Liver (tissue), 9 donors: Measurements from ENCODE around the gene CD164. TPM values are rescaled to one million over a fixed set of nuclear protein-coding genes. Genes with fewer than 3 reads are reported as not detected.

Experiments used
- DNase-seq: peaks from one replicate; pipeline ENCODE4 v3.0.0-alpha.2; 2017; ENCODE audit warnings: low spot score
- H3K27ac ChIP-seq, 2 donors: one replicate each; pipeline ENCODE4 v1.7.0; 2013; ENCODE audit warnings: inconsistent platforms in 2 of 2, low read length in 2 of 2, control low read depth in 1 of 2, low read depth in 1 of 2, mild to moderate bottlenecking in 1 of 2
- H3K27me3 ChIP-seq, 4 donors: one replicate each; pipeline versions ENCODE4 v1.6.1 to v1.7.0; 2013; ENCODE audit warnings: low read length in 3 of 4, inconsistent platforms in 1 of 4, mild to moderate bottlenecking in 1 of 4, moderate library complexity in 1 of 4; ENCODE audit not compliant: control insufficient read depth in 4 of 4, insufficient read depth in 4 of 4
- H3K36me3 ChIP-seq, 4 donors: one replicate each; pipeline versions ENCODE4 v1.6.1 to v1.7.0; 2013; ENCODE audit warnings: low read length in 3 of 4, mild to moderate bottlenecking in 3 of 4, low read depth in 1 of 4, moderate library complexity in 1 of 4; ENCODE audit not compliant: control insufficient read depth in 4 of 4, insufficient read depth in 3 of 4
- H3K4me1 ChIP-seq, 4 donors: one replicate each; pipeline versions ENCODE4 v1.6.1 to v1.7.0; 2013; ENCODE audit warnings: low read length in 3 of 4, mild to moderate bottlenecking in 3 of 4, moderate library complexity in 1 of 4; ENCODE audit not compliant: control insufficient read depth in 4 of 4, insufficient read depth in 4 of 4
- H3K4me3 ChIP-seq, 3 donors: one replicate each; pipeline versions ENCODE4 v1.6.1 to v1.7.0; 2013; ENCODE audit warnings: low read length in 3 of 3, control low read depth in 1 of 3, low read depth in 1 of 3, mild to moderate bottlenecking in 1 of 3
- H3K9ac ChIP-seq, 2 donors: one replicate each; pipeline ENCODE4 v1.7.0; 2013; ENCODE audit warnings: low read length in 2 of 2, mild to moderate bottlenecking in 2 of 2, moderate library complexity in 2 of 2, control low read depth in 1 of 2, low read depth in 1 of 2
- H3K9me3 ChIP-seq, 4 donors: one replicate each; pipeline versions ENCODE4 v1.6.1 to v1.7.0; 2013; ENCODE audit warnings: low read length in 3 of 4; ENCODE audit not compliant: control insufficient read depth in 4 of 4
- EGR1 ChIP-seq, 2 donors: IDR thresholded peaks; 2 replicates each; pipeline ENCODE4 v1.6.1; 2016 to 2018; ENCODE audit warnings: antibody characterized with exemption in 2 of 2, low read depth in 2 of 2
- FOXA1 ChIP-seq: IDR thresholded peaks from 2 replicates; pipeline ENCODE4 v1.6.1; 2016; ENCODE audit warnings: antibody characterized with exemption
- FOXA2 ChIP-seq: IDR thresholded peaks from 2 replicates; pipeline ENCODE4 v1.6.1; 2016; ENCODE audit warnings: antibody characterized with exemption
- GABPA ChIP-seq, 2 donors: IDR thresholded peaks in 1 of 2; conservative IDR thresholded peaks in 1 of 2; 2 replicates each; pipeline ENCODE4 v1.6.1; 2016; ENCODE audit warnings: antibody characterized with exemption in 2 of 2, mild to moderate bottlenecking in 1 of 2, moderate library complexity in 1 of 2
- HNF4A ChIP-seq, 2 donors: conservative IDR thresholded peaks; 2 replicates each; pipeline ENCODE4 v1.6.1; 2016; ENCODE audit warnings: antibody characterized with exemption in 2 of 2, mild to moderate bottlenecking in 2 of 2
- HNF4G ChIP-seq: IDR thresholded peaks from 2 replicates; pipeline ENCODE4 v1.6.1; 2016; ENCODE audit warnings: antibody characterized with exemption
- JUND ChIP-seq, 2 donors: IDR thresholded peaks; 2 replicates each; pipeline ENCODE4 v1.6.1; 2016; ENCODE audit warnings: antibody characterized with exemption in 2 of 2
- NR2F2 ChIP-seq: IDR thresholded peaks from 2 replicates; pipeline ENCODE4 v1.6.1; 2016; ENCODE audit warnings: antibody characterized with exemption
- RAD21 ChIP-seq, 2 donors: IDR thresholded peaks; 2 replicates each; pipeline ENCODE4 v1.6.1; 2016; ENCODE audit warnings: antibody characterized with exemption in 2 of 2, mild to moderate bottlenecking in 2 of 2
- RXRA ChIP-seq, 2 donors: IDR thresholded peaks; 2 replicates each; pipeline ENCODE4 v1.6.1; 2017 to 2018; ENCODE audit warnings: antibody characterized with exemption in 2 of 2, mild to moderate bottlenecking in 1 of 2
- SP1 ChIP-seq: IDR thresholded peaks from 2 replicates; pipeline ENCODE4 v1.6.1; 2018; ENCODE audit warnings: antibody characterized with exemption, mild to moderate bottlenecking
- TAF1 ChIP-seq: conservative IDR thresholded peaks from 2 replicates; pipeline ENCODE4 v1.6.1; 2016; ENCODE audit warnings: antibody characterized with exemption, mild to moderate bottlenecking
- YY1 ChIP-seq: IDR thresholded peaks from 2 replicates; pipeline ENCODE4 v1.6.1; 2016; ENCODE audit warnings: antibody characterized with exemption, mild to moderate bottlenecking
- WGBS: extraction: QIAGEN DNeasy Blood & Tissue Kit; methylation state at CpG from one replicate; pipeline ENCODE4 v1.1.7; 2013; 5-methylcytosine and 5-hydroxymethylcytosine counted together
- polyA plus RNA-seq, 2 donors: library from polyadenylated mRNA; stranded (reverse) in 1 of 2; unstranded in 1 of 2; fragments of 200-250 nt in 1 of 2; fragments of >200 nt in 1 of 2; fragmentation: Nextera tagmentation in 1 of 2; extraction: Ambion mirVana in 1 of 2; gene quantifications; one replicate each; pipeline versions ENCODE4 v1.2.1 to v1.2.3, GENCODE V29; 2013 to 2015
- total RNA-seq, 2 donors: library from RNA; depleted of rRNA; stranded (reverse); fragments of >200 nt; gene quantifications; one replicate each; pipeline ENCODE4 v1.2.3, GENCODE V29; 2014
- TF ChIP-seq, protein P1 (sequence below): fragments of 150-350 bp; IDR thresholded peaks from 2 replicates; pipeline ENCODE4 v1.5.1; 2017; ENCODE audit warnings: improper control_type of control experiment, low read depth, low read length; ENCODE audit not compliant: missing input control
- TF ChIP-seq, protein P2 (sequence below): IDR thresholded peaks from 2 replicates; pipeline ENCODE4 v1.6.1; 2016; ENCODE audit warnings: antibody characterized with exemption
- TF ChIP-seq, protein P3 (sequence below): IDR thresholded peaks from 2 replicates; pipeline ENCODE4 v1.6.1; 2016; ENCODE audit warnings: antibody characterized with exemption
- TF ChIP-seq, protein P4 (sequence below): IDR thresholded peaks from 2 replicates; pipeline ENCODE4 v1.6.1; 2016; ENCODE audit warnings: antibody characterized with exemption, mild to moderate bottlenecking
- TF ChIP-seq, protein P5 (sequence below): IDR thresholded peaks from 2 replicates; pipeline ENCODE4 v1.6.1; 2016; ENCODE audit warnings: antibody characterized with exemption
- donor health status: healthy.
- donor health status: healthy.
- donor health status: healthy.
- donor health status: healthy.
- donor health status: healthy.

Gene CD164
- total and polyA plus RNA-seq, 4 donors = 84.5 to 218 (median 132) TPM

DNA sequence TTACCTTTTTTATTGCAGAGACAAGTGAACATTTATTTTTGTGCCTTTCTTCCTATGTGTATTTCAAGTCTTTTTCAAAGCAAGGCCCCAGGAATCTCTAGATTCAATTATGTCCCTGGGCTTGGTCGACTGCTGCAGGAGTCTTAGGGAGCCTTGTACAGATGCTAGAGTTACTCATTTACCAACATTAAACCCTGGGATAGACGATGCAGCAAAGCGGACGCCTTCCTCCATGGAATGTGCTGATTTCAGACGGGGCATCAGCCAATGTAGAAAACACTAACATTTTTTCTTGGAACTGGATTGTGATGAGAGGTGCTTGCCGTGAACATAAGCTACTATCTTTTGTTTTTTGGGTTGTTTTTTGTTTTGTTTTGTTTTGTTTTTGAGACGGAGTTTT, 55.9 kb downstream of the CD164 start:
- no peak overlapping the region for H3K27ac ChIP-seq
- TF ChIP-seq GABPA (IDR thresholded peaks at IDR 0.05 in 1 of 2, conservative IDR thresholded peaks at IDR 0.05 in 1 of 2) (no peak), YY1 (no peak), FOXA2 (no peak), EGR1 (IDR thresholded peaks at IDR 0.05; ENCODE audit: low read depth in 2 of 2) (no peak), RXRA (IDR thresholded peaks at IDR 0.05) (no peak), HNF4G (no peak), SP1 (no peak), FOXA1 (no peak), HNF4A (conservative IDR thresholded peaks at IDR 0.05) (no peak), TAF1 (no peak), JUND (IDR thresholded peaks at IDR 0.05) (no peak), RAD21 (IDR thresholded peaks at IDR 0.05) (no peak), NR2F2 (no peak)
- TF ChIP-seq, protein P1, sequence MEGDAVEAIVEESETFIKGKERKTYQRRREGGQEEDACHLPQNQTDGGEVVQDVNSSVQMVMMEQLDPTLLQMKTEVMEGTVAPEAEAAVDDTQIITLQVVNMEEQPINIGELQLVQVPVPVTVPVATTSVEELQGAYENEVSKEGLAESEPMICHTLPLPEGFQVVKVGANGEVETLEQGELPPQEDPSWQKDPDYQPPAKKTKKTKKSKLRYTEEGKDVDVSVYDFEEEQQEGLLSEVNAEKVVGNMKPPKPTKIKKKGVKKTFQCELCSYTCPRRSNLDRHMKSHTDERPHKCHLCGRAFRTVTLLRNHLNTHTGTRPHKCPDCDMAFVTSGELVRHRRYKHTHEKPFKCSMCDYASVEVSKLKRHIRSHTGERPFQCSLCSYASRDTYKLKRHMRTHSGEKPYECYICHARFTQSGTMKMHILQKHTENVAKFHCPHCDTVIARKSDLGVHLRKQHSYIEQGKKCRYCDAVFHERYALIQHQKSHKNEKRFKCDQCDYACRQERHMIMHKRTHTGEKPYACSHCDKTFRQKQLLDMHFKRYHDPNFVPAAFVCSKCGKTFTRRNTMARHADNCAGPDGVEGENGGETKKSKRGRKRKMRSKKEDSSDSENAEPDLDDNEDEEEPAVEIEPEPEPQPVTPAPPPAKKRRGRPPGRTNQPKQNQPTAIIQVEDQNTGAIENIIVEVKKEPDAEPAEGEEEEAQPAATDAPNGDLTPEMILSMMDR = no peak
- TF ChIP-seq, protein P2, sequence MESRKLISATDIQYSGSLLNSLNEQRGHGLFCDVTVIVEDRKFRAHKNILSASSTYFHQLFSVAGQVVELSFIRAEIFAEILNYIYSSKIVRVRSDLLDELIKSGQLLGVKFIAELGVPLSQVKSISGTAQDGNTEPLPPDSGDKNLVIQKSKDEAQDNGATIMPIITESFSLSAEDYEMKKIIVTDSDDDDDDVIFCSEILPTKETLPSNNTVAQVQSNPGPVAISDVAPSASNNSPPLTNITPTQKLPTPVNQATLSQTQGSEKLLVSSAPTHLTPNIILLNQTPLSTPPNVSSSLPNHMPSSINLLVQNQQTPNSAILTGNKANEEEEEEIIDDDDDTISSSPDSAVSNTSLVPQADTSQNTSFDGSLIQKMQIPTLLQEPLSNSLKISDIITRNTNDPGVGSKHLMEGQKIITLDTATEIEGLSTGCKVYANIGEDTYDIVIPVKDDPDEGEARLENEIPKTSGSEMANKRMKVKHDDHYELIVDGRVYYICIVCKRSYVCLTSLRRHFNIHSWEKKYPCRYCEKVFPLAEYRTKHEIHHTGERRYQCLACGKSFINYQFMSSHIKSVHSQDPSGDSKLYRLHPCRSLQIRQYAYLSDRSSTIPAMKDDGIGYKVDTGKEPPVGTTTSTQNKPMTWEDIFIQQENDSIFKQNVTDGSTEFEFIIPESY = no peak
- TF ChIP-seq, protein P3, sequence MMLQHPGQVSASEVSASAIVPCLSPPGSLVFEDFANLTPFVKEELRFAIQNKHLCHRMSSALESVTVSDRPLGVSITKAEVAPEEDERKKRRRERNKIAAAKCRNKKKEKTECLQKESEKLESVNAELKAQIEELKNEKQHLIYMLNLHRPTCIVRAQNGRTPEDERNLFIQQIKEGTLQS = no peak
- TF ChIP-seq, protein P4, sequence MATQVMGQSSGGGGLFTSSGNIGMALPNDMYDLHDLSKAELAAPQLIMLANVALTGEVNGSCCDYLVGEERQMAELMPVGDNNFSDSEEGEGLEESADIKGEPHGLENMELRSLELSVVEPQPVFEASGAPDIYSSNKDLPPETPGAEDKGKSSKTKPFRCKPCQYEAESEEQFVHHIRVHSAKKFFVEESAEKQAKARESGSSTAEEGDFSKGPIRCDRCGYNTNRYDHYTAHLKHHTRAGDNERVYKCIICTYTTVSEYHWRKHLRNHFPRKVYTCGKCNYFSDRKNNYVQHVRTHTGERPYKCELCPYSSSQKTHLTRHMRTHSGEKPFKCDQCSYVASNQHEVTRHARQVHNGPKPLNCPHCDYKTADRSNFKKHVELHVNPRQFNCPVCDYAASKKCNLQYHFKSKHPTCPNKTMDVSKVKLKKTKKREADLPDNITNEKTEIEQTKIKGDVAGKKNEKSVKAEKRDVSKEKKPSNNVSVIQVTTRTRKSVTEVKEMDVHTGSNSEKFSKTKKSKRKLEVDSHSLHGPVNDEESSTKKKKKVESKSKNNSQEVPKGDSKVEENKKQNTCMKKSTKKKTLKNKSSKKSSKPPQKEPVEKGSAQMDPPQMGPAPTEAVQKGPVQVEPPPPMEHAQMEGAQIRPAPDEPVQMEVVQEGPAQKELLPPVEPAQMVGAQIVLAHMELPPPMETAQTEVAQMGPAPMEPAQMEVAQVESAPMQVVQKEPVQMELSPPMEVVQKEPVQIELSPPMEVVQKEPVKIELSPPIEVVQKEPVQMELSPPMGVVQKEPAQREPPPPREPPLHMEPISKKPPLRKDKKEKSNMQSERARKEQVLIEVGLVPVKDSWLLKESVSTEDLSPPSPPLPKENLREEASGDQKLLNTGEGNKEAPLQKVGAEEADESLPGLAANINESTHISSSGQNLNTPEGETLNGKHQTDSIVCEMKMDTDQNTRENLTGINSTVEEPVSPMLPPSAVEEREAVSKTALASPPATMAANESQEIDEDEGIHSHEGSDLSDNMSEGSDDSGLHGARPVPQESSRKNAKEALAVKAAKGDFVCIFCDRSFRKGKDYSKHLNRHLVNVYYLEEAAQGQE = no peak
- TF ChIP-seq, protein P5, sequence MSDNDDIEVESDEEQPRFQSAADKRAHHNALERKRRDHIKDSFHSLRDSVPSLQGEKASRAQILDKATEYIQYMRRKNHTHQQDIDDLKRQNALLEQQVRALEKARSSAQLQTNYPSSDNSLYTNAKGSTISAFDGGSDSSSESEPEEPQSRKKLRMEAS = no peak
- H3K27me3 ChIP-seq = no peaks in the 10 kb centered on the region
- no peaks in the 10 kb centered on the region for H3K4me1 ChIP-seq
- no peaks in the 10 kb centered on the region for H3K9me3 ChIP-seq
- DNase-seq = no peak
- H3K36me3 ChIP-seq = no peaks in the 10 kb centered on the region
- WGBS = 81% methylated on average over 7 of the region's 7 CpGs
- no peak overlapping the region for H3K4me3 ChIP-seq
- no peak overlapping the region for H3K9ac ChIP-seq
